ENCODE results near the gene POLD1.

POLD1 gene

DNA sequence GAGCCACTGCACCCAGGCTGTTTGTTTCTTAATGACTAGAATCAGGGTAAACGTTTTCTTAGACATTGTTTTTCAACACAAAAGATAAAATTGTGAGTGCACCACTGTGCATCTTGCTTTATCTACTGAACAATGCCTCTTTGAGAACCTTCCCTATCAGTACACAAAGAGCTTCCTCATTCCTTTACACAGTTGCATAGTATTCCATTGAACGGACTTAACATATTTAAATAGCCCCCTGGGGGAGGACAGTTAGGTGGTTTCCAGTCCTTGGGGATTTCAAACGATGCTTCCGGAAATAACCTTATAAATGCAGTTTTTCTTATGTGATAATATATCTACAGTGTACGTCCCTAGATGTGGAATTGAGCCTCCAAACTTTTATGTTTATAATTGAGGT is 8.6 kb downstream of the POLD1 start:
- DNase-seq, result no peak

DNA sequence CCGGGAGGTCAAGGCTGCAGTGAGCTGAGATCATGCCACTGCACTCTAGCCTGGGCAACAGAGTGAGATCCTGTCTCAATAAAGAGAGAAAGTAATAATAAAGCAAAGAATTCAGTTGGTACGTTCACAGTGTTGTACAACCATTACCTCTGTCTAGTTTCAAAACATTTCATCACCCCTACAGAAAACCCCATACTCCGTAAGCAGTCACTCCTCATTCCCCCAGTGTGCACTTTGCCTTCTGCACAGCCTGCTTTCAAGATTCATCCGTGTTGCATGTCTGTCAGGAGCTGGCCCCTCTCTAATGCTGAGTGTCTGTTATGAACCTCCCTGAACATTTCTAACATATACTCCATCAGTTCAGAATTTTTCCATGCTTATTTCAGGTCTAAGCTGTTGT is 9.4 kb downstream of the POLD1 start:
- no peak for DNase-seq

DNA sequence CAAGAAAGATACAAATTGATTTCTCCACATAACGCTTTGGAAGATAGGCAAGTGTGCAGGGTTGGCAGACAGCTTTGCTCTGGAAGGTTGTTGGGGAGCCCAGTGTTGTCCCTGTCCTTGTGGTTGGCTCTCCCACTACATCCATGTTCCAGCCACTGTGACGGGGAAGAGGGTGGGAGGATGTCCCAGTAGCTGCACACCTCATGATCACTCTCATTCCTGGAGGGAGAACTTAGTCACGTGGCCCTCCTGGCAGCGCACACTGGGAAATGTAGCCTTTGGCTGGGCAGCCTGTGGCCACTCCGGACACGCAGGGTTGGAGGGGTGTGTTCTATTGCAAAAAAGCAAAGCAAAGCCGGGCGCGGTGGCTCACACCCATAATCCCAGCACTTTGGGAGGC is 9.9 kb downstream of the POLD1 start:
- DNase-seq, result no peak

DNA sequence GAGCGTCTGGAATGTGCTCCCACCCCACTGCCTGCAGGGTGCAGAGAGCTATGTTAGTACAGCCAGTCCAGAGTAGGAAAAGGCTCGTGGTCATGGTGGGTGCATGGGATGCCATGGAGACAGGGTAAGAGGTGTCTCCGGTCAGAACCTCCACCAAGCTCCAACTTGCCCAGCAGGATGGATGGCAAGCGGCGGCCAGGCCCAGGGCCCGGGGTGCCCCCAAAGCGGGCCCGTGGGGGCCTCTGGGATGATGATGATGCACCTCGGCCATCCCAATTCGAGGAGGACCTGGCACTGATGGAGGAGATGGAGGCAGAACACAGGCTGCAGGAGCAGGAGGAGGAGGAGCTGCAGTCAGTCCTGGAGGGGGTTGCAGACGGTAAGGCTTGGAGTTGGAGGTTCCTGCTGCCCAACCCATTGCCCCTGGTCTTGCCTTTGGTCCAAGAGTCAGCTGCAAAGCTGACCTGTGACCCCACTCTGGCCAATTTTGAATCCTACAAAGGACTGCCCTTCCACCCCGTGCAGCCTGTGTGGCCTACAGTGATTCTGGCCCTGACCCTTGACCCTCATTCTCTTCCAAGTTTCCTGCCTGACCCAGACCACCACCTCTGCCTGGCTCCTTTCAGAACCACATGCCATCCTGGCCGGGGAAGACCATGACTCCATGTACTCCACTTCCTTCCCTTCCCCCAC is 14.7 kb downstream of the POLD1 start:
- no peak for DNase-seq

DNA sequence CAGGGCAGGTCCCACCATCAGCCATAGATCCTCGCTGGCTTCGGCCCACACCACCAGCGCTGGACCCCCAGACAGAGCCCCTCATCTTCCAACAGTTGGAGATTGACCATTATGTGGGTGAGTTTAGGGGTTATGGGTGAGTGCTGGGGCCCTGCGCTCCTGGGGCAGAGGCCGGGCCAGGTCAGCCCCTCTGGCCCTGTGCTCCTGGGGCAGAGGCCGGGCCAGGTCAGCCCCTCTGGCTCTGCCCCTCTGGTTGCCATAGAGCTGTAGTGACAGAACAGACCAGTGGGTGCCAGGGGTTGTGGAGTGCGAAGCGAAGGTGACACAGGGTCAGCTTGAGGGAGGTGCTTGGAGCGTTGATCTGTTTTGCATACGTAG is 15.2 kb downstream of the POLD1 start:
- no peak for DNase-seq

DNA sequence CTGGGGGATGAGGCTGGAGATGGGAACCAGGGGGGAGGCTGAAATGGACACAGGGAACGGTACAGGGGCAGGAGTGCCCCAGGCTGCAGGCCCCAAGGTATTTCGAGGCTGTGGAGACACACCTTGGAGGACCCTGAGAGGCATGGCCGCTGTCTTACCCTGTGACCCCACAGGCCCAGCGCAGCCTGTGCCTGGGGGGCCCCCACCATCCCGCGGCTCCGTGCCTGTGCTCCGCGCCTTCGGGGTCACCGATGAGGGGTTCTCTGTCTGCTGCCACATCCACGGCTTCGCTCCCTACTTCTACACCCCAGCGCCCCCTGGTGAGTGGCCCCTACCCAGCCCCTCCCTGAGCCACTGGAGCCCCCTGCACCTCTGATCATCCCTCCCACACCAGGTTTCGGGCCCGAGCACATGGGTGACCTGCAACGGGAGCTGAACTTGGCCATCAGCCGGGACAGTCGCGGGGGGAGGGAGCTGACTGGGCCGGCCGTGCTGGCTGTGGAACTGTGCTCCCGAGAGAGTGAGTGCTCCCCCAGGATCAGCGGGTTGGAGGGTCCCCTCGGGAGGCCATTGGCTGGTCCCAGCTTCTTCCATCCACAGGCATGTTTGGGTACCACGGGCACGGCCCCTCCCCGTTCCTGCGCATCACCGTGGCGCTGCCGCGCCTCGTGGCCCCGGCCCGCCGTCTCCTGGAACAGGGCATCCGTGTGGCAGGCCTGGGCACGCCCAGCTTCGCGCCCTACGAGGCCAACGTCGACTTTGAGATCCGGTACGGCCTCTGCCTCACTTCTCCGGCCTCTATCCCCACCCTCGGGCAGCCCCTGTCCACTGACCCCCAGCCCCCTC is 17.7 kb downstream of the POLD1 start:
- no peak for DNase-seq

DNA sequence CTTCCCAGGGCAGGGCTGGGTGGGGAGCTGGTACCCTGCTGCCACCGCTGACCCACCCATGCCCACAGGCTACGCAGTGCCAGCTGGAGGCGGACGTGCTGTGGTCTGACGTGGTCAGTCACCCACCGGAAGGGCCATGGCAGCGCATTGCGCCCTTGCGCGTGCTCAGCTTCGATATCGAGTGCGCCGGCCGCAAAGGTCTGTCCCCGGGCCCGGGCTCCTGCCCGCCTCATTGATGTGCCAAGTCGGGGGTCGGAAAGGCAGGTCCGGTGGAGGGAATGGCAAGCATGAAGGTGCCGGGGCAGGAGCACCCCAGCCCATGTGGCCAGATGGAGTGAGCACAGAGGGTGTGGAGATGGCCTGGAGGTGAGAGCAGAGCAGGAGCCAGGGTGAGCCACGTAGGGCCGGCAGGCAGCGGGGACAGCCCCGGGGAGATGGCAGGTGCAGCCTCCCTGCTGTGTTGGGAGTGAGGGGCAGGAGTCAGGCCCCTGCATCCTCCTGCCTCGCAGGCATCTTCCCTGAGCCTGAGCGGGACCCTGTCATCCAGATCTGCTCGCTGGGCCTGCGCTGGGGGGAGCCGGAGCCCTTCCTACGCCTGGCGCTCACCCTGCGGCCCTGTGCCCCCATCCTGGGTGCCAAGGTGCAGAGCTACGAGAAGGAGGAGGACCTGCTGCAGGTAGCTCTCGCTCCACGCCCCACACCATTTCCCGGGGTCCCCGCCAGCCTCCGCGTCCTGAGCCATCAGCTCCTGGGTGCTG is 18.6 kb downstream of the POLD1 start:
- no peak for DNase-seq

DNA sequence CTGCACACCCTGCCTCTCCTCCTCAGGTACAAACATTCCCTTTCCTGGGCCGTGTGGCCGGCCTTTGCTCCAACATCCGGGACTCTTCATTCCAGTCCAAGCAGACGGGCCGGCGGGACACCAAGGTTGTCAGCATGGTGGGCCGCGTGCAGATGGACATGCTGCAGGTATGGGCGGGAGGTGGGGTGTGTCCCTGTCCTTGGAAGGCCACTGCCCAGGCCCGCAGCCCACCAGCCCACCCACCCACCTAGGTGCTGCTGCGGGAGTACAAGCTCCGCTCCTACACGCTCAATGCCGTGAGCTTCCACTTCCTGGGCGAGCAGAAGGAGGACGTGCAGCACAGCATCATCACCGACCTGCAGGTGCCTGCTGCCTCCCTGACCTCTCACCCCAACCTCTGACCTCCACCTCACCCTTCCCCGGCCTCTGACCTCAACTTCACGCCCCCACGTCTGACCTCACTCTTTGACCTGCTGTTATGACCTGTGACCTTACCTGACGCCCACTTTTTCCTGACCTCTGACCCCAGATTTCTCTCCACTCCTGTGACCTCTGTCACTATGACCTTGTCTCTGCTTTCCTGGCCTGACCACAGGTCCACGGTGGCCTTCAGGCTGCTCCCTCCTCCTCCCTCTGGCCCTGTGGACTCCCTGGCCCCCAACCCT is 22.1 kb downstream of the POLD1 start:
- DNase-seq, result no peak

DNA sequence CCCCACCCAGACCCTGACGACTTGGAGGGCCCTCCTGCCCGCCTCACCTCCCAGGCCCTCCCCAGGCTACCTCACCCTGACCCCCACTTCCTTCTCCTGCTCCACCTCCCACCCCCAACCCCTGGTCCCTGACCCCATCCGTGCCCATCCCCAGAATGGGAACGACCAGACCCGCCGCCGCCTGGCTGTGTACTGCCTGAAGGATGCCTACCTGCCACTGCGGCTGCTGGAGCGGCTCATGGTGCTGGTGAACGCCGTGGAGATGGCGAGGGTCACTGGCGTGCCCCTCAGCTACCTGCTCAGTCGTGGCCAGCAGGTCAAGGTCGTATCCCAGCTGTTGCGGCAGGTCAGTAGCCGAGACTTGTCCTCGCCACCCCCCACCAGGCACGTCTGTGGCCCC is 22.7 kb downstream of the POLD1 start:
- DNase-seq, result no peak

DNA sequence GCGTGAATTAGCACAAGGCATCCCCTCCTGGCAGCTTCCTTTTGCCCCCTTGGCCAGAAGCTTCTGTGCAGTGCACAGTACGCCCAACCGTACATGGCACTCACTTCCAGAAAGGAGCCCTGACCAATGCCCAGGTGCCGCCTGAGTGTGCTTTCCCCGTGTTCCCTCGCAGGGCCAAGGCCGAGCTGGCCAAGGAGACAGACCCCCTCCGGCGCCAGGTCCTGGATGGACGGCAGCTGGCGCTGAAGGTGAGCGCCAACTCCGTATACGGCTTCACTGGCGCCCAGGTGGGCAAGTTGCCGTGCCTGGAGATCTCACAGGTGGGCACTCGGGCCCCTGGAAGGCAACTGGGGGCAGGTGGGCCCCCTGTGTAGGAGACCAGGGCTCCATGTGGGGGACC is 25.2 kb downstream of the POLD1 start:
- DNase-seq, result no peak

DNA sequence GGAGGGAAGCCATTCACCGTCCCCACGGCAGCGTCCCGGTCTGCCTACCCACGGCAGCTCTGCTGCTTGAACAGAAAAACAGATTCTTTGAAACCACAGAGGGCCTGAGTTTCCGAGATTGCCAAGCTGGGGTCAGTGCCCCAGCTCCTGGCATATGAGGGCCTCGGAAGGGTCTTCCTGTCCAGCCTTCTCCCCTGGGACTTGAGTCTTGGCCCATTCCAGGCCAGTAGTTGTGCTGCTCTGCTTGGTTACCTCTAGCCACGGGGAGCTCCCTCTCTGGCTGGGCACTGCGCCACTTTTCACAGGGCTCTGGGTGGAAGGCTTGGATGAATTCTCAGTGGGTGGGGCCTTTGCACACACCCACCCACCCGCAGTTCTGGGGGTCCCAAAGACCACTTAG is 26.0 kb downstream of the POLD1 start:
- no peak for DNase-seq

DNA sequence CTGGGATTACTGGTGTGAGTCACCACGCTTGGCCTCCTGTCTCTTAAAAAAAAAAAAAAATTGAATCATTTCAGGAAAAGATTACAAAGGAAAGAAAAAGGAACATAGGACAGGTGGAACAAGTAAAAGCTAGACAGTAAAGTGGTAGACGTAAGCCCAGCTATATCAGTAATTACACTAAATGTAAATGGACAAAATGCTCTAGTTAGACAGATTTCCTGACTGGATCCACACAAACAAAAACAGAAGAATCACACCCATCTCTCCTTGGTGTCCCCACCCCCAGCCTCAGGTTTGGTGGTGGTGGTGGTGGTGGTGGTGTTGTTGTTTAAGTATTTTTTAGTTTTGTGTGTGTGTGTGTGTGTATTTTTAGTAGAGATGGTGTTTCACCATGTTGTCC is 28.3 kb downstream of the POLD1 start:
- DNase-seq, result no peak

DNA sequence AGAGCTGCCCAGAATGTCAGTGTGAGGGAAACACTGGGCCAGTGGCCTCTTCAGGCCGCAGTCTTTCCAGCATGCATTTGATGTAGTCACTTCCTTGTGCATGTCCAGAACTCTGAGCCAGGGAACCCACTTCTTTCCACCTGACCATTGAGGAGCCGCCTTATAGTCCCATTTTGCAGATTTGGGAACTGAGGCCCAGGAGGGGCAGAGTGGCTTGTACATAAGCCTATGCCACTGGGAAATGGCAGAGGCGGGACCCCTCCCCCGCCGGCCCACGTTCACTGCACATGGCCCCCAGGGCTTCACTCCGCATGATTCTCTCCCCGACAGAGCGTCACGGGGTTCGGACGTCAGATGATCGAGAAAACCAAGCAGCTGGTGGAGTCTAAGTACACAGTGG is 28.9 kb downstream of the POLD1 start:
- no peak for DNase-seq

DNA sequence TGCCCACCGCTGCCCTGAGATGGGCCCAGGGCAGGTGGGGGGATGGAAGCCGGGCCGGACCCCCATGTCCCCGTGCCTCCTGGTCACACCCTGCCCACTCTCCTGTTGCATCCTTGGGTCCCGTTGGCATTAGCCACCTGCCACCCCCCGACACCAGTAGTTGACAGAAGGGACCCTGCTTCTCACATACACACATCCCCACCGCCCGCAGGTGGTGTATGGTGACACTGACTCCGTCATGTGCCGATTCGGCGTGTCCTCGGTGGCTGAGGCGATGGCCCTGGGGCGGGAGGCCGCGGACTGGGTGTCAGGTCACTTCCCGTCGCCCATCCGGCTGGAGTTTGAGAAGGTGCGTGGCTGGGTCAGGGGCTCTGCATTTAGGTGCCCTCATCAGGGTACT is 29.4 kb downstream of the POLD1 start:
- DNase-seq, result no peak

DNA sequence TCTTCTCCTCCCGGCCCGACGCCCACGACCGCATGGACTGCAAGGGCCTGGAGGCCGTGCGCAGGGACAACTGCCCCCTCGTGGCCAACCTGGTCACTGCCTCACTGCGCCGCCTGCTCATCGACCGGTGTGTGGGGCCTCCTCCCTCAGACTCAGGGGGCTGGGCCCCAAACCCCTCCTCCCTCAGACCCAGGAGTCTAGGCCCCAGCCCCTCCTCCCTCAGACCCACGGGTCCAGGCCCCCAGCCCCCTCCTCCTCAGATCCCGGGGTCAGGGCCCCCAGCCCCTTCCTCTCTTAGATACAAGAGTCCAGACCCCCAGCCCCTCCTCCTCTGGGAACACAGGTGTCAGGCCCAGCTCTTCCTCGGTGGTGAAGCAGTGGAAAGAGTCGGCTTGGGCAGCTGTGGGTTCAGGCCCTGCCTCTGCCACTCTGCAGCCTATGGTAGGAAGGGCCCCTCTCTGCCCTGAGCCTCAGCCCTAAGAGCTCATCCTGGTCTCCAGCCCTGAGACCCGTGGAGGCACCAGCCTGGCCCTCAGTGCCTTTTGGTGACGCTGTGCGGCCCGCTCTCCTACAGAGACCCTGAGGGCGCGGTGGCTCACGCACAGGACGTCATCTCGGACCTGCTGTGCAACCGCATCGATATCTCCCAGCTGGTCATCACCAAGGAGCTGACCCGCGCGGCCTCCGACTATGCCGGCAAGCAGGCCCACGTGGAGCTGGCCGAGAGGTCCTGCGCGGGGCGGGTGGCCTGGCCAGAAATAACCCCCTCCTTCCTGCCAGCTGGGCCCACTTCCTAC is 30.9 kb downstream of the POLD1 start:
- no peak for DNase-seq

DNA sequence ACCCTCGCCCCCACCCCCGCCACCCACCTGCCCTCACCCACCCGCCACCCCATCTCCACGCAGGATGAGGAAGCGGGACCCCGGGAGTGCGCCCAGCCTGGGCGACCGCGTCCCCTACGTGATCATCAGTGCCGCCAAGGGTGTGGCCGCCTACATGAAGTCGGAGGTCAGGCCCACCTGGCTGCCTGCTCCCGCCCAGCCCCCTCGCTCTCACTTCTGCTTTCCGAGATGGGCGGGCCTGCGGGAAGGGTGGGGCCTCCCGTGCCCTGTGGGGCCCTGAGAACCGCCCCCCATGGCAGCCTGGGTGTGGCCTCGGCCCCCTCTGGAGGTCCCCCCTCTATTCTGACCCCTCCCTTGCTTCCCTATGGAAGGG is 31.5 kb downstream of the POLD1 start:
- DNase-seq, result no peak

DNA sequence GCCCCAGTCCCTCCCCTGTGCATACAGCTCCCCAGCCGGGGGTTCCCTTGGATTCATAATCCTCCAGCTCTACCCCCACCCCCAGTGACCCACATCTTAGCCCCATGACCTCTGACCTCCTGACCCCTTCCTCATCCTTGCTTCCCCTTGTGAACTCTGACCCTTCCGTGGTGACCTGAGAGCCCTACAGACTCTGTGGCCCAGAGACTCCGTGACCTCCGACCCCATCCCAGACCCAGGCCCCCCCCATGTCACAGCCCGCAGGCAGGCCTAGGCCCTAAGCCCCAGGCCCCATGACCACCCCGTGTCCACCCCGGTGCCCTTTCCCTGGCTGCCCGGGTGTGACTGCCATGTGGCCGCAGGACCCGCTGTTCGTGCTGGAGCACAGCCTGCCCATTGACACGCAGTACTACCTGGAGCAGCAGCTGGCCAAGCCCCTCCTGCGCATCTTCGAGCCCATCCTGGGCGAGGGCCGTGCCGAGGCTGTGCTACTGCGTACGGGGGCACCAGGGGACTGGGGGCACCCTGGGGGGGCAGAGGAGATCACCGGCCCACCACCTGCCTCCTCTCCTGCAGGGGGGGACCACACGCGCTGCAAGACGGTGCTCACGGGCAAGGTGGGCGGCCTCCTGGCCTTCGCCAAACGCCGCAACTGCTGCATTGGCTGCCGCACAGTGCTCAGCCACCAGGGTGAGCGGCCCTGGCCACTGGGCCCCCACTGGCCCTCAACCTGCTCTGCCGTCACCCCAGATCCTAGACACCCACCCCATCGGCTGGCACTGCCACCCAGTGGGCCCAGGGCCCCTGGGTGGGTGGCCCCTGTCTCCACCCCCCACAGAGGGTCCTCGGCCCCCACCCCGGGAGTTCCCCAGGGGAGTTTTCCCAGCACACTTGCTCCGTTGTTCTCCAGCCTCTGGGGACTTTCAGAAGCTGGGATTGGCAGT is 32.2 kb downstream of the POLD1 start:
- no peak for DNase-seq

DNA sequence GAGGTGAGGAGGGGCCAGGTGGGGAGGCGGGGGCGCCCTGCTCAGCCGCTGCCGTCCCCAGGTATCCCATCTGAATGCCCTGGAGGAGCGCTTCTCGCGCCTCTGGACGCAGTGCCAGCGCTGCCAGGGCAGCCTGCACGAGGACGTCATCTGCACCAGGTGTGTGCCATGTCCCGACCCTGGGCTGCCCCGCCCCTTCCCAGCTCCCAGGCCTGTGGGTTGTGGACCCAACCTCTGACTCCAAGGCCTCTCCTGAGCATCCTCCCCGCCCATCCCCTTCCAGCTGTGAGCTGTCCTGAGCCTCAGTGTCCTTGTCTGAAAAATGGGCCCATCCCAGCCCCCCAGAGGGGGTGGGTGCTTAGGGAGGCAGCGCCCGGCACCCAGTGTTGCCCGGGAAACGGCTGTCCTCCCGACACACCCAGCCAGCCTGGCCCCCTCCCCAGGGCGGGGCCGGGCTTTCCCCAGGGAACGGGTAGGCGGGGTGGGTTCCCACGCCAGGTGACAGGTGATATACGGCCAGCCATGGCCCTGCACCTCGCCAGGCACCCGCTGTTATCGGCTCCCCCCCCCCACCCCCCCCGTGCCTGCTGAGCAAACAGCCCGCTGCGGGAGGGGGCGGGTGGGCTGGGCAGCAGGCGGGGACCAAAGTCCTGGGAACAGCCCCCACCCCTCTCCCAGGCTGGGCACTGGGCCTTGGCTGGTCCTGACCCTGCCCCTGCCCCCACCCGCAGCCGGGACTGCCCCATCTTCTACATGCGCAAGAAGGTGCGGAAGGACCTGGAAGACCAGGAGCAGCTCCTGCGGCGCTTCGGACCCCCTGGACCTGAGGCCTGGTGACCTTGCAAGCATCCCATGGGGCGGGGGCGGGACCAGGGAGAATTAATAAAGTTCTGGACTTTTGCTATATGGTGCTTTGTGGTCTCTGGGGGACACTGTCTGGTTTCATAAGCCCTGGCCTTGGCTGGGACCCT is 33.2 kb downstream of the POLD1 start:
- no peak for DNase-seq

DNA sequence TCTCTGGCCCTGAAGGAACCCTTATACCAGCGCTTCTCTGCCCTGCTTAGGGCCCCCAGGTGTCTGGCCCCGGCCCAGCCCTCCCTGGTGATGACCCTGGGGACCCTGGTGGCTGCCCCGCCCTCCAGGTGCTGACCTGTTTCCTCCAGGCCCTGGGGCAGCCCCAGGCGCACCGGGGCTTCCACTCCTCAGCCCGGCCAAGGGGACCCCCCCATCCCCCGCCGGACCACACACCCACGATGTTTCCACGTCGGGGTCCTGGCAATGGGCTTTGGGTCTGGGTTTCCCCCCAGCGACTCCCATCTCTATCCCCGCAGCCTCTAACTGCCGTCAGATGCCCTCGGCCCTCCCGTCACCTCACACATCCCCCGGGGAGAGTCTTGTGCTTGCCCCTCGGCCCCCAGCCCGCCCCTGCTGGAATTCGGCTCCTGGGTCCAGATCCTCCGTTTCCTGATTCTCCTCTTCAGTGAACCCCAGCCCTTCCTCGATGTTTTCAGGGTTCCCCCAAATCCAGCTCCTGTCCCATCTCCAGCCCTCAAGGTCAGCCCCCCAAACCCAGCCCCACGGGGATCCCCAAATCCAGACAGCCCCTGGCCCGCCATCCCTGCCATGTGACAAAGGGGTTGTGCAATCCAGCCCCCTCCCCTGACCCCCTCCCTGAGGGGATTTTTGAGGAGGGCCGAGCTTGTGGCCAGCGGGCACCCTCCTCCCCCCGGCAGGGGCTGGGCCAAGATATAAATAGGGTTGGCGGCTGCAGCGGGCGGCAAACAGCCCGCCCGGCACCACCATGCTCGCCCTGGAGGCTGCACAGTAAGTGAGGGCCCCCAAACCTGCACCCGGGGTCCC is 34.3 kb downstream of the POLD1 start, which contains the start of gene SPIB:
Gene SPIB, plus strand, starts transcription at position 763 of the 846 bp plus-strand sequence. Its CDS starts 25 bp downstream, at position 788.
- DNase-seq, result no peak
